Astrocyte of the cerebellum (primary cell): ENCODE data around the gene ABCB1.

Experiments used
- DNase-seq: peaks from one replicate; pipeline ENCODE4 v3.0.0-alpha.2; 2011; ENCODE audit warnings: low read depth
- H3K4me3 ChIP-seq: 2 replicates; pipeline ENCODE4 v1.5.1; 2011; ENCODE audit warnings: mild to moderate bottlenecking, low read depth, low read length, moderate library complexity
- CTCF ChIP-seq: IDR thresholded peaks from 2 replicates; pipeline ENCODE4 v1.5.1; 2012; ENCODE audit warnings: low read length, low read depth, moderate library complexity, mild to moderate bottlenecking; ENCODE audit errors: missing control alignments
- in situ Hi-C: cut with HindIII; loops from 2 replicates; pipeline ENCODE4 v1.10.0; 2017; ENCODE audit warnings: low sequenced_read_pairs

ABCB1 gene

GRCh38 chr7:87561102-87561501 is 39.6 kb downstream of the ABCB1 start:
- in situ Hi-C loops, result no loop called here
- DNase-seq, result no peak
- H3K4me3 ChIP-seq, result no peak overlapping the region
- TF ChIP-seq CTCF, result no peak

DNA sequence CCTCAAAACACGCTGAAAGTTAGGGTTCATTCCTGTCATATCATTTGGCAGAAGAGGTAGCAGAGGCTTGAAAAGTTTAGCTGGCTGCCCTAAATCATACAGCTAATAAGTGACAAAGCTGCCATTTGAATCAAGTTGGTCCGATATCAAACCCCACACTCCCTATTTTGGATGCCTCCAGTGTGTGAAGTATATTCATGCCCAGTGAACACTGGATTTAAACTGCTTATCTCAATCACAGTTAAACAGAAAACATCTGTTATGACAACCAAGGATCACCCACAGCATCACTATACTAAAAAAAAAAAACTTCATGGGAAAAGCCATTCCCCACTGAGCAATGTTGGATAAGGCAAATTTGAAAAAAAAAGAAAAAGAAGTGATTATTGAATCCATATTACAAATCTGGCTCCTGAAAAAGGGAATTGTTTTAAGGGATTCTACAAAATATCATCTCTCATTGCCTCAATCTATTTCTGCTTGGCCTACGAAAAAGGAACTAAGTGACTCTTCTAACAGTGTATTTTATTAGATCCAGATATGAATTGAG is 48.3 kb downstream of the ABCB1 start:
- in situ Hi-C loops, result no loop called here
- DNase-seq, result no peak
- TF ChIP-seq CTCF, result no peak
- no peak overlapping the region for H3K4me3 ChIP-seq

DNA sequence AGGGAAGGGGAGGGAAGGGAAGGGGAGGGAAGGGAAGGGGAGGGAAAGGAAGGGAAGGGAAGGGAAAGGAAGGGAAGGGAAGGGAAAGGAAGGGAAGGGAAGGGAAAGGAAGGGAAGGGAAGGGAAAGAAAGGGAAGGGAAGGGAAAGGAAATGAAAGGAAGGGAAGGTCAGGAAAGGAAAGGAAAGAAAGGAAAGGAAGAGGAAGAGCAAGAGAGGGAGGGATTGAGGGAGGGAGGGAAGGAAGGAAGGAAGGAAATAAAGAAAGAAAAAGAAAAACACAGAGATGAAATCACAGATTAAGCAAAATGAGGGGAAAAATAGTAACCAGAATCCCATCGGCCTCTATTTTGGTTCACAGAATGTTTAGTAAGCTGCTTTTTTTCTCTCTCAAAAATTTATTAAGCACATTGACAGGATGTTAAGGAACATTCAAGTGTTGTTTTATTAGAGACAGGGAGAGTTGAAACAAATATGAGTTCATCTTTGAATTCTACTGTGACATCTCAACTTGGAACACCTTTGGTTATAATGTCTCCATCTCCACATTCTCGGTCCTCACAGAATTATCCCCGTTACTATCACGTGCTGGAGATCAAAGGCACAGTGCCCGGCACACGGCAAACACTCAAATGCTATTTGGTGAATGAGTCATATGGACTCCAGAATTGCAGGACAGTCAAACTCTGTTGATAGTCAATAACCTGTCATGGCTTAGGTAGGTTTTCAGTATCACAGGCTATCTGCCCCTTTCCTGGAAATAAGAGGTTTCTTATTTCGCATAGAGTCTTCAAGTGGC is 52.4 kb downstream of the ABCB1 start:
- in situ Hi-C loops, result no loop called here
- H3K4me3 ChIP-seq, result no peak overlapping the region

GRCh38 chr7:87545760-87546159 is 54.9 kb downstream of the ABCB1 start:
- no peak for TF ChIP-seq CTCF
- no peak for DNase-seq
- in situ Hi-C loops, result no loop called here
- no peak overlapping the region for H3K4me3 ChIP-seq

More for the DNA sequence above, 52.4 kb downstream of the ABCB1 start:
- TF ChIP-seq CTCF, result no peak
- no peak for DNase-seq

GRCh38 chr7:87543623-87544022 is 57.1 kb downstream of the ABCB1 start:
- no peak for DNase-seq
- no peak for TF ChIP-seq CTCF
- H3K4me3 ChIP-seq, result no peak overlapping the region
- in situ Hi-C loops, result no loop called here

DNA sequence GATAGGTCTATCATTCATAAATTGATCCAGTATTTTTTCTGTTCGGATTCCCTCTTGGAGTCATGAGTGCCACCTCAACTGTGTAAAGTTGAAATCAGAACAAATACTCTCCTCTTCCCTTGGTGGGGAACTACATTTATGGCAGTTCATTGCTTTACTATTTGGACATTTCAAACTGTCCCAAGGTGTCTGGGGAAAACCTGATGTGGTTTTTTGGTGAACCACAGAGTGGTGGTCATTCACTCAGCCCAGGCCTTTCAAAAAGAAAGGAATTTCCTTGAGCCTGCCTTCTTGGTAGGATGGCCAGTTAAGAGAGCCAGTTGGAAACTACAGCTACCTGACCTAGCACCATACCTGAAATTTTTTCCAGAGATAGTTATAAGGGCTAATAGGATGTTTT is 59.0 kb downstream of the ABCB1 start:
- in situ Hi-C loops, result no loop called here
- peak; percentile 5 for DNase-seq
- TF ChIP-seq CTCF, result no peak
- H3K4me3 ChIP-seq, result no peak overlapping the region
